ENCODE results near the gene TIAL1. TPM values are rescaled to one million over a fixed set of nuclear protein-coding genes. Genes with fewer than 3 reads are reported as not detected.
"Not testable (repeated sequence)": the region's sequence is repeated elsewhere in the genome, so short reads cannot be mapped to it uniquely, and the experiment has no call there.

The TIAL1 gene
- total RNA-seq, 1 experiment from 2014 or later, result 52.4 TPM

GRCh38 chr10:119549247-119549999 is 47.3 kb downstream of the TIAL1 start:
- DNase-seq (ENCODE audit: low spot score), result no peak

DNA sequence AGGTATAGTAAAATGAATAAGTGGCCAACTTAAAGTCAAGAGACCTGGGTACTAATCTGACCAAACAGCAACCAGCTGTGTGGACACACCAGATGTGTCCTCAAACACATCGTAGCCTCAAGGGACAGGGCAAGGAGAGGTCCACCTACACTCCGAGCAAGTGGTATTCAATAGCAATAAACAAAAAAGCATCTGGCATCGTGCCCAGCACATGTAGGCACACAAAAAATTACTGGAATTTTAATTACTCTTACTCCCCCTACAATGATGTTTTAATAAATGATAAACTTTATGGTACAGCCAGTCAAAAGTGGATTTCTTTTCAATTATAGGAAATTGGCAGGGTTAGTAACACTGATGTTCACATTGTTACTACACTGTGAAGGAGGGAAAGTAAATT is 50.8 kb downstream of the TIAL1 start:
- no peak for DNase-seq (ENCODE audit: low spot score)

GRCh38 chr10:119545310-119545709 is 51.5 kb downstream of the TIAL1 start:
- DNase-seq (ENCODE audit: low spot score), result no peak

DNA sequence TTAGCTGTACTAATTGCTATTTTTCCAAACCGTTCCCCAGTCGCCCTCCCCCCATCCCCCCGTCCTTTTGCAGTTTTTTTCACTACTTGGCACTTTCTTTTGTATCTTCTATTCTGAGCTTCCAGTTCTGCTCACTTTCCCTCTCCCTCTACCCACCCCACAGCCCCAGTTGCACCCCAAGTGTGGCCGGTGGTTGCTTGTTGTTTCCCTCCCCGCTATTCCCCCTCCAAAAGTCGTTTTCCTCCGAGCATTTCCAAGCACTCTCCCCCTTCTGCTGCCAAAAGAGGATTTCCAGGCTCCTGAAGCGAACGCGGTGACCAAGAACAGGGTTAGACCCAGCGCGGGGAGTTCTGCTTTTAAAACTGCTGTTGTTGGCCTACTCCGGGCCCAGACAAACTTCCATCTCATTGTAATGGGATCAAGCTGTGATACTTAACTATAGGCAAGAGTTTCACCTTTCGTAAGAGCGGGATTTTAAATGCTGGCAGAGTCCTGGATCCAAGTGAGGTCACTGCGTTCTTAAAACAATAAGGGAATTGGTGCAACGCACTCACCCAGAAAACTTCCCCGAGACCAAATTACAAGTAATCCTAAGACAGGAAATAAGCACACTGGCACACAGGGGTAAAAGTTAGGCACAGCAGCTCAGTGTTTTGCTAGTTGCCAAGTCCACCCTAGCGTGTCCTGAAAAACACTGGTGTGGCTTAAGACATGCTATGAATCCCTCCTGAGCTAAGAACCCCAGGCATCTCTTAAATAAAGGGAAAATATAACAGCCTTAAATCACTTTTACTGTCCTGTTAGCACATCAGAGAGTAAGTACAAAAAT is 52.7 kb downstream of the TIAL1 start:
- no peak for DNase-seq (ENCODE audit: low spot score)

DNA sequence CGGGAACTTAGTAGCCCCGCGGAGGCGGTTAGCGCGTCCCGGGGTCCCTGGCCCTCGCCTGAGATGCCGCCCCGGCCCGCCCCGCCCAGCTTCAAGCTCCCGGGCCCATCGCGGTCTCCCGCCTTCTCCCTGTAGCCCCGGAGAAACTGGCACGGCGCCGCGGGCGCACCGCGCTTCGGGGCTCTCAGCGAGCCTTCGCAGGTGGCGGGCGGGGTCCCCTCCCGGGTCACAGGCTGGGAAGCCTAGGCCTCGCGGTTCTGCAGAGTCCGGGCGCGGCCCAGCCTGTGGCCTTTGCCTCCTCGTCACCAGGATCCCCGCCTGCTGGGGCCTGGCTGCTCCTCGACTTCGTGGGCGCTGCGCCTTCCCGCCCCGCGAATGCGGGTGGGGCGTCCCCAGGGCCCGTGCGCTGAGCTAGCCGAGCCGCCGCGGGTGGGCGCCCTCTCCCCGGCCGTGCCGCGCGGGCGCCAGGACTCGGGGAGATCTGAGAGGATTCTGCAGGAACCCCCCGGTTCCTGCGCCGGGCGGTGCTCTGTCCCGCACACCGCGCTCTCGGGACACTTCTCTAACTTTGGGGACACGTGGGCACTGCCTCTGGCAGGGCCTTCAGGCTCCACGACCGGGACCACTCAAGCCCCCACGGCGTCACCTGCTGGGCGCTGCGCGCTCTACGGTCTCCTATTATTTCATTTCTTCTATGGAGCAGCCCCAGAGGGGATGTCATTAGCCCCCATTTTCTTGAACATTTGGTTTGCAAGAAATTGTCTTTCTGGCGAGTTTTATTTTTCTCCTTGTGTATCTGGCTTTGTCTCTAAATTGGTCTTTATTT is 53.6 kb downstream of the TIAL1 start:
- DNase-seq (ENCODE audit: low spot score), result peak; percentile 43

DNA sequence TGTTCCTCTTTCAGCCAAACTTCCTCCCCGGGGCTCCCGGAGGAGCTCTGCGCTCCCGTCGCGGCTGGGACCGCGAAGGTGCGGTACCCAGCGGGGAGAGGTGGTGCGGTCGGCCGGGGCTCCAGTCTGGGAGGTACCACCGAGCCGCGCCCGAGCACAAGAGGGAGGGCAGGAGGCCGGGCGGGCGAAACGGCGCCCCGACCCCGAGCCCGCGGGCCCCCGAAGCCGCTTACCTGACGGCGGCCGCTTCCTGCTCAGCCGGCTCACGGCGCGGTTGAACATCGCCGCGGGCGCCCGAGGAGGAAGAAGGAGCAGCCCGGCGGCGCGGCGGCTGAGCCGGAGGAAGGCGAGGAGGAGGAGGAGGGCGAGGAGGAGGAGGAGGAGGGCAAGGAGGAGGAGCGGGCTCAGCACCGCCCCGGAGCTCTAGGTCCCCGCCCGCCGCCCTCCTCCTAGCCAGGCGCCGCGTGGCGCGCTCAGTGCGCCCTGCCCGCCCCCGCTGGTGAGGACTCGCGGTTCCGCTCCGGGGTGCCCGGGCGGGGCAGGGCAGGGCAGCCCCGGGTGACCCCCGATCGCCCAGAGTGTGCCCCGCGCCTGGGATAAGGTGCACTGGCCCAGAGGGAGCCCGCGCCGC is 54.3 kb downstream of the TIAL1 start, which contains the start of gene RGS10:
Gene RGS10 (minus strand): TSS at position 363 of the 631 bp plus-strand sequence. CDS start 81 bp downstream, at position 282.
- peak; percentile 84 for DNase-seq (ENCODE audit: low spot score)

- no peak for DNase-seq (ENCODE audit: low spot score)
These were observed 55.1 kb downstream of the TIAL1 start for GRCh38 chr10:119541459-119542356.

DNA sequence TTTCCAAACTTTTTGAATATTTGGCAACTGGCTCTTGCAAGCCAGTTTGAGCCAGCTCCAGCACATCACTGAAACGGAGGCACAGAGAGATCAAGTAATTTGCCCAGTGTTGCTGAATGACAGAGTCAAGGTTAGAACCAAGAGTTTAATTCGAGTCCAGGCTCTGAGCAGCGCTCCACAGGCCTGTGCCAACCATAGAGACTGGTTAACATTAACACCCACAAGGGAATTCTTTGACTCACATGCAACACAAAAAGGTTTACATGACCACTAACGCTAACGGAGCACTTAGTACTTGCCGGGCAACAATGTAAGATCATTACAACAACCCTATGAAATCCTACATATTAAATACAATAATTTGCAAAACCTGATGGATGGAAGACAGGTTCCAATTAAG is 55.7 kb downstream of the TIAL1 start:
- DNase-seq (ENCODE audit: low spot score), result no peak

- DNase-seq (ENCODE audit: low spot score), result no peak
These were observed 56.7 kb downstream of the TIAL1 start for GRCh38 chr10:119540038-119540437.

- no peak for DNase-seq (ENCODE audit: low spot score)
These were observed 57.4 kb downstream of the TIAL1 start for GRCh38 chr10:119539359-119539825.

GRCh38 chr10:119538632-119539358 is 58.0 kb downstream of the TIAL1 start:
- DNase-seq (ENCODE audit: low spot score), result no peak

DNA sequence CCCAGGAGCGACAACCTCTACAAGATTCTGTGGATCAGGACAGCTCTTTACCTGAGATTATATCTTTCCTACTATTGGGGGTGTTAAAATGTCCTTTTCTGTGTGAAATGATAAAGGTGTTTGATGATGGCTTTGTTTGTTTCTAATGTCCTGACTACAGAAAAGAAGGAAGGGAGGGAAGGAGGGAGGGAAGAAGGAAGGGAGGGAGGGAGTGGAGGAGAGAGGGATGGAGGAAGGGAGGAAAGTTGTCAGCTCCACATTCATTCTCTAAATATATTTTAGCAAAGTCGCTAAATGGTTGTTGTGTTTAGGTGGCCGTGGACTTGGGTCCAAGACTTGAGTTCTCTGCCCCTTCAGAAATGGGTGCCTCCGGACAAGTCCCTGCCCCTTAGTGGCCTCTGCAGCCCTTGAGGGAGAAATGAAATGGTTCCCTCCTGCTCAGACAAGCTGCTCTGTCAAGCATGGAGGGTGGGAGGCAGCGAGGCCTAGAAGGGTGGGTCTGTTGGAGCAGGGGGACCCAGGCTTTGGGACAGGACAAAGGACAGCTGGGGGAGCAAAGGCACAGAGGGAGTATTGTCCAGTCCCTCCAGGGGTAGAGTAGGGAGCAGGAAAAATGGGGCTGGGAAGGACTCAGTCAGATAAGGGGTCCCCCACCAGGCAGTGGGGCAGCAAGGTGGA is 58.7 kb downstream of the TIAL1 start:
- no peak for DNase-seq (ENCODE audit: low spot score)

GRCh38 chr10:119536508-119537025 is 60.2 kb downstream of the TIAL1 start:
- no peak for DNase-seq (ENCODE audit: low spot score)

GRCh38 chr10:119535837-119536507 is 60.8 kb downstream of the TIAL1 start:
- no peak for DNase-seq (ENCODE audit: low spot score)

DNA sequence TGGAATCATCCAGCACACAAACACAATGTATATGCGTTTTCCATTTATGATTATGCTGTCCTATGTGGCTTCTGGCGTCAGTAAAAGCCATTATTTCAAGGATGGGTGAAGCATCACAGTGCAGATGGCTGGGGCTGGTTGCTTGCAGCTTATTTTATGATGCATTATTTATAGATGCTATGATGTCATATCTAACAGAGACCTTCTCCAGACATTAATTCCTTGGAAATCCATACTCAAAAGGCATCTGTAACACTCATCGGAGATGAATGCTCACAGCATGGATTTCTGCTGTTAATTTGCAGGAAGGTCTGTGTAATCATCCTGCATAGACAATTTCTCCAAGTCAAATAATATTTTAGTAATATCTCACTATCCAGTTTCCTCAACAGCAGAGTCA is 61.5 kb downstream of the TIAL1 start:
- DNase-seq (ENCODE audit: low spot score), result no peak

DNA sequence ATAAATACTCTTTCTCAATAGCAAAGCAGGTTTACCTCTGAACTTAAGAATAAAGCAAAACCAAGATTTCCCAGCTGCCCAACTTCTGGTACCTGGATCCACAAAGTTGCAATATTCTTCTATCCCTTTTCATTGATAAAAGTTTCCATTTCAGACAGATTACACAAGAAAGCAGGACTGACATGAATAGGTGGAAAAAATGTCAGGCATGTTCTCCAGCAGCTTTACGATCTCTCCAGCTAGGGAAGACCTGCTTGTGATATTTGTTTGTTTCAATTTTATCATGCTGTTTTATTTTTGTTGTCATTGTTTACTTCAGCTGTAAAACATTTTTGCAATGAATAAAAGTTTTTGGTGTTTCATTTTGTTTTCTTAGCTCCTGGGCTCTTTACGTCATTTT is 63.3 kb downstream of the TIAL1 start:
- no peak for DNase-seq (ENCODE audit: low spot score)

- not testable (repeated sequence) for DNase-seq (ENCODE audit: low spot score)
These were observed 64.0 kb downstream of the TIAL1 start for GRCh38 chr10:119532791-119533190.

DNA sequence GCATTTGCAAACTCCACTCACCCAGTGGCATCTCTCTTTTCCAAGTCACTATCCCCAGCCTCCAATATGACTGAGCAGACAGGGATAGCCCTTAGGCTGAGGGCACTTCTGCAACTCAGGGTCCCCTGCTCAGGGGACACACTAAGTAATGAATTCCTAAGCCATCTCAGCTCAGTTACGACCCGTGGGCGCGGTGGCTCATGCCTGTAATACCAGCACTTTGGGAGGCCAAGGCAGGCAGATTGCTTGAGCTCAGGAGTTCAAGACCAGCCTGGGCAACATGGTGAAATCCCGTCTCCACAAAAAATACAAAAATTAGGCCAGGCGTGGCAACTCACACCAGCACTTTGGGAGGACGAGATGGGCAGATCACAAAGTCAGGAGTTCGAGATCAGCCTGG is 64.5 kb downstream of the TIAL1 start:
- DNase-seq (ENCODE audit: low spot score), result not testable (repeated sequence)
